Activated naive CD4-positive, alpha-beta T cell treated with anti-CD3 and anti-CD28 coated beads, Interleukin-2, amount 10 ng/mL, durations not matched to agents 7 days and 5 days (primary cell): Measurements from ENCODE around the gene JAZF1.

Experiments used
- CTCF ChIA-PET: fragments of 350-600 bp; sonication (Branson Sonifier 250); formaldehyde crosslinking; loops from one replicate; lab custom pipeline; 2021; ENCODE audit warnings: antibody characterized with exemption; lab: Charles Lee
- DNase-seq: peaks from one replicate; pipeline ENCODE4 v3.0.0-alpha.2; 2020
- H3K27ac Mint-ChIP-seq: one replicate; pipeline ENCODE4 v1.8.0; 2021; ENCODE audit warnings: mild to moderate bottlenecking, moderate library complexity, mixed read lengths
- H3K27me3 Mint-ChIP-seq: one replicate; pipeline ENCODE4 v1.8.0; 2021; ENCODE audit warnings: mild to moderate bottlenecking, mixed read lengths
- H3K36me3 Mint-ChIP-seq: one replicate; pipeline ENCODE4 v1.8.0; 2021; ENCODE audit warnings: mixed read lengths
- H3K4me1 Mint-ChIP-seq: one replicate; pipeline ENCODE4 v1.8.0; 2021; ENCODE audit warnings: mixed read lengths
- H3K4me3 Mint-ChIP-seq: one replicate; pipeline ENCODE4 v1.8.0; 2021; ENCODE audit warnings: mild to moderate bottlenecking, moderate library complexity, mixed read lengths
- H3K9me3 Mint-ChIP-seq: one replicate; pipeline ENCODE4 v1.8.0; 2021; ENCODE audit warnings: mixed read lengths

JAZF1 gene

GRCh38 chr7:27921081-27921836 is 259.3 kb downstream of the JAZF1 start:
- no peaks in the 10 kb centered on the region for H3K36me3 Mint-ChIP-seq
- H3K4me1 Mint-ChIP-seq = no peaks in the 10 kb centered on the region
- CTCF ChIA-PET = interaction anchor here (0.7 to 4.6 kb wide), 15 partner anchors 20 to 1617 kb away, joined by 3 to 33 read pairs (median 4); no protein-coding TSS in a partner anchor
- no peak overlapping the region for H3K4me3 Mint-ChIP-seq
- H3K9me3 Mint-ChIP-seq = no peaks in the 10 kb centered on the region
- peak; percentile 30 for DNase-seq
- no peak overlapping the region for H3K27ac Mint-ChIP-seq
- H3K27me3 Mint-ChIP-seq = no peaks in the 10 kb centered on the region

GRCh38 chr7:27920281-27920946 is 260.2 kb downstream of the JAZF1 start:
- Mint-ChIP-seq H3K4me3 (no peak overlapping the region), H3K27me3 (no peaks in the 10 kb centered on the region), H3K27ac (no peak overlapping the region), H3K9me3 (no peaks in the 10 kb centered on the region), H3K36me3 (no peaks in the 10 kb centered on the region), H3K4me1 (no peaks in the 10 kb centered on the region)
- CTCF ChIA-PET = interaction anchor here (0.6 to 4.6 kb wide), 16 partner anchors 9 to 726 kb away, joined by 3 to 33 read pairs (median 4); no protein-coding TSS in a partner anchor
- DNase-seq = no peak

GRCh38 chr7:27918503-27918902 is 262.1 kb downstream of the JAZF1 start:
- Mint-ChIP-seq H3K27me3 (no peaks in the 10 kb centered on the region), H3K4me3 (no peak overlapping the region), H3K9me3 (no peaks in the 10 kb centered on the region), H3K4me1 (no peaks in the 10 kb centered on the region), H3K36me3 (no peaks in the 10 kb centered on the region), H3K27ac (no peak overlapping the region)
- DNase-seq = no peak
- CTCF ChIA-PET = interaction anchor here (0.9 to 4.6 kb wide), 6 partner anchors 9 to 728 kb away, joined by 3 to 33 read pairs (median 14); no protein-coding TSS in a partner anchor

- Mint-ChIP-seq H3K27me3 (no peaks in the 10 kb centered on the region), H3K4me1 (no peaks in the 10 kb centered on the region), H3K36me3 (no peaks in the 10 kb centered on the region), H3K27ac (no peak overlapping the region), H3K9me3 (no peaks in the 10 kb centered on the region), H3K4me3 (no peak overlapping the region)
- CTCF ChIA-PET = interaction anchor here (0.9 to 4.6 kb wide), 3 partner anchors 103 to 722 kb away, joined by 3 to 26 read pairs (median 24); no protein-coding TSS in a partner anchor
- DNase-seq = no peak
These were observed 262.8 kb downstream of the JAZF1 start for GRCh38 chr7:27917774-27918314.

- no peaks in the 10 kb centered on the region for H3K27me3 Mint-ChIP-seq
- no peaks in the 10 kb centered on the region for H3K36me3 Mint-ChIP-seq
These were observed 263.5 kb downstream of the JAZF1 start for GRCh38 chr7:27917119-27917518.

GRCh38 chr7:27916372-27916771 is 264.2 kb downstream of the JAZF1 start:
- no peaks in the 10 kb centered on the region for H3K9me3 Mint-ChIP-seq
- no peak overlapping the region for H3K4me3 Mint-ChIP-seq
- H3K27me3 Mint-ChIP-seq = no peaks in the 10 kb centered on the region
- no peaks in the 10 kb centered on the region for H3K36me3 Mint-ChIP-seq
- H3K27ac Mint-ChIP-seq = no peak overlapping the region
- no peaks in the 10 kb centered on the region for H3K4me1 Mint-ChIP-seq
- CTCF ChIA-PET = no interaction called here
- DNase-seq = no peak

More at GRCh38 chr7:27917119-27917518, 263.5 kb downstream of the JAZF1 start:
- no peaks in the 10 kb centered on the region for H3K4me1 Mint-ChIP-seq
- CTCF ChIA-PET = interaction anchor here (4.5 to 4.6 kb wide), 2 partner anchors 103 to 721 kb away, joined by 24 to 26 read pairs; no protein-coding TSS in a partner anchor
- no peaks in the 10 kb centered on the region for H3K9me3 Mint-ChIP-seq
- no peak overlapping the region for H3K4me3 Mint-ChIP-seq
- DNase-seq = no peak
- no peak overlapping the region for H3K27ac Mint-ChIP-seq

- DNase-seq = no peak
- no peaks in the 10 kb centered on the region for H3K9me3 Mint-ChIP-seq
- no peaks in the 10 kb centered on the region for H3K27me3 Mint-ChIP-seq
- CTCF ChIA-PET = no interaction called here
- H3K36me3 Mint-ChIP-seq = no peaks in the 10 kb centered on the region
- no peak overlapping the region for H3K27ac Mint-ChIP-seq
- no peak overlapping the region for H3K4me3 Mint-ChIP-seq
- no peaks in the 10 kb centered on the region for H3K4me1 Mint-ChIP-seq
These were observed 266.2 kb downstream of the JAZF1 start for GRCh38 chr7:27914409-27914808.

- CTCF ChIA-PET = no interaction called here
- Mint-ChIP-seq H3K9me3 (no peaks in the 10 kb centered on the region), H3K4me3 (no peak overlapping the region), H3K27me3 (no peaks in the 10 kb centered on the region), H3K27ac (no peak overlapping the region), H3K36me3 (no peaks in the 10 kb centered on the region), H3K4me1 (no peaks in the 10 kb centered on the region)
- no peak for DNase-seq
These were observed 267.8 kb downstream of the JAZF1 start for GRCh38 chr7:27912751-27913150.

GRCh38 chr7:27911920-27912319 is 268.7 kb downstream of the JAZF1 start:
- no peak for DNase-seq

GRCh38 chr7:27910326-27910725 is 270.3 kb downstream of the JAZF1 start:
- no peaks in the 10 kb centered on the region for H3K36me3 Mint-ChIP-seq
- H3K4me1 Mint-ChIP-seq = no peaks in the 10 kb centered on the region
- peaks cover 5% of the 10 kb centered on the region for H3K27me3 Mint-ChIP-seq
- H3K27ac Mint-ChIP-seq = no peak overlapping the region
- H3K9me3 Mint-ChIP-seq = no peaks in the 10 kb centered on the region
- no peak for DNase-seq
- CTCF ChIA-PET = interaction anchor here (1.4 kb wide), 1 partner anchor 9 kb away, joined by 4 read pairs; no protein-coding TSS in a partner anchor
- H3K4me3 Mint-ChIP-seq = no peak overlapping the region

More at GRCh38 chr7:27911920-27912319, 268.7 kb downstream of the JAZF1 start:
- H3K4me3 Mint-ChIP-seq = no peak overlapping the region
- H3K4me1 Mint-ChIP-seq = no peaks in the 10 kb centered on the region
- no peak overlapping the region for H3K27ac Mint-ChIP-seq
- H3K9me3 Mint-ChIP-seq = no peaks in the 10 kb centered on the region
- CTCF ChIA-PET = interaction anchor here (0.8 kb wide), 1 partner anchor 109 kb away, joined by 3 read pairs; no protein-coding TSS in a partner anchor
- peaks cover 5% of the 10 kb centered on the region for H3K27me3 Mint-ChIP-seq
- H3K36me3 Mint-ChIP-seq = no peaks in the 10 kb centered on the region

GRCh38 chr7:27908534-27909165 is 271.9 kb downstream of the JAZF1 start:
- H3K27me3 Mint-ChIP-seq = peaks cover 12% of the 10 kb centered on the region
- no peaks in the 10 kb centered on the region for H3K4me1 Mint-ChIP-seq
- H3K9me3 Mint-ChIP-seq = no peaks in the 10 kb centered on the region
- no peak overlapping the region for H3K4me3 Mint-ChIP-seq
- CTCF ChIA-PET = no interaction called here
- no peaks in the 10 kb centered on the region for H3K36me3 Mint-ChIP-seq
- DNase-seq = no peak
- no peak overlapping the region for H3K27ac Mint-ChIP-seq

GRCh38 chr7:27906385-27907091 is 274.1 kb downstream of the JAZF1 start:
- Mint-ChIP-seq H3K27ac (no peak overlapping the region), H3K9me3 (no peaks in the 10 kb centered on the region), H3K36me3 (no peaks in the 10 kb centered on the region), H3K27me3 (peaks cover 14% of the 10 kb centered on the region), H3K4me1 (peaks cover 3% of the 10 kb centered on the region), H3K4me3 (no peak overlapping the region)
- no peak for DNase-seq
- CTCF ChIA-PET = no interaction called here

- CTCF ChIA-PET = no interaction called here
- DNase-seq = no peak
- Mint-ChIP-seq H3K27ac (no peak overlapping the region), H3K27me3 (peaks cover 14% of the 10 kb centered on the region), H3K4me3 (no peak overlapping the region), H3K4me1 (peaks cover 9% of the 10 kb centered on the region), H3K36me3 (no peaks in the 10 kb centered on the region), H3K9me3 (no peaks in the 10 kb centered on the region)
These were observed 274.6 kb downstream of the JAZF1 start for GRCh38 chr7:27905951-27906350.
